SU-DHL-6 (cell line): ENCODE measurements around the gene COX6B1.

ENCODE experiments used
- H2AFZ ChIP-seq: fragments of 200-600 bp; sonication (generic); 2 replicates; pipeline ENCODE4 v1.6.1; 2014; ENCODE audit warnings: low read depth, mild to moderate bottlenecking, moderate library complexity, mixed read lengths, antibody characterized with exemption, low read length; ENCODE audit not compliant: severe bottlenecking
- H3F3A ChIP-seq: fragments of 200-600 bp; shearing (Covaris generic); 2 replicates; pipeline ENCODE4 v1.6.0; 2016; ENCODE audit warnings: antibody characterized with exemption, mild to moderate bottlenecking; ENCODE audit not compliant: insufficient read depth
- H3K27ac ChIP-seq: fragments of 200-600 bp; sonication (generic); 2 replicates; pipeline ENCODE4 v1.5.1; 2016; ENCODE audit warnings: low read depth, mild to moderate bottlenecking, low read length, moderate library complexity, mixed read lengths
- H3K27me3 ChIP-seq: fragments of 200-600 bp; sonication (generic), shearing (Covaris generic); 2 replicates; pipeline ENCODE4 v1.6.0; 2014; ENCODE audit warnings: mild to moderate bottlenecking, low read length
- H3K36me3 ChIP-seq: fragments of 200-600 bp; sonication (generic); 2 replicates; pipeline ENCODE4 v1.6.1; 2014; ENCODE audit warnings: mild to moderate bottlenecking, low read length, mixed read lengths
- H3K4me2 ChIP-seq: fragments of 300-600, 200-600 bp; shearing (Covaris generic), sonication (generic); 2 replicates; pipeline ENCODE4 v1.6.0; 2014; ENCODE audit warnings: low read length, low read depth, mild to moderate bottlenecking; ENCODE audit not compliant: poor library complexity, severe bottlenecking
- H3K4me3 ChIP-seq: fragments of 200-600 bp; sonication (generic); 2 replicates; pipeline ENCODE4 v1.5.1; 2014; ENCODE audit warnings: antibody characterized with exemption, low read length, mild to moderate bottlenecking, mixed read lengths; ENCODE audit not compliant: insufficient read depth, poor library complexity, severe bottlenecking
- H3K79me2 ChIP-seq: fragments of 200-600 bp; sonication (generic); 2 replicates; pipeline ENCODE4 v1.6.1; 2014; ENCODE audit warnings: mild to moderate bottlenecking, low read length, moderate library complexity; ENCODE audit not compliant: insufficient read depth
- H3K9ac ChIP-seq: fragments of 200-600 bp; sonication (generic); 2 replicates; pipeline ENCODE4 v1.7.0; 2014; ENCODE audit warnings: mild to moderate bottlenecking, low read length
- H3K9me2 ChIP-seq: fragments of 200-600 bp; sonication (generic); replicated peaks from 2 replicates; pipeline ENCODE4 v1.6.1; 2014; ENCODE audit warnings: low read length; ENCODE audit not compliant: insufficient read depth
- H3K9me3 ChIP-seq: fragments of 200-600 bp; sonication (generic); 2 replicates; pipeline ENCODE4 v1.6.1; 2014; ENCODE audit warnings: low read length, mixed read lengths; ENCODE audit not compliant: insufficient read depth
- H4K20me1 ChIP-seq: fragments of 200-600 bp; sonication (generic); 2 replicates; pipeline ENCODE4 v1.6.1; 2014; ENCODE audit warnings: low read depth, mild to moderate bottlenecking, antibody characterized with exemption, low read length, moderate library complexity, mixed read lengths
- CTCF ChIP-seq: fragments of 200-600 bp; sonication (generic); IDR thresholded peaks from one replicate; pipeline ENCODE4 v1.5.1; 2017; ENCODE audit warnings: antibody characterized with exemption, mild to moderate bottlenecking, low read length, moderate library complexity; ENCODE audit not compliant: insufficient read depth, poor library complexity, severe bottlenecking
- EZH2phosphoT487 ChIP-seq: fragments of 200-600 bp; sonication (generic), shearing (Covaris generic); conservative IDR thresholded peaks from 2 replicates; pipeline ENCODE4 v1.6.1; 2018; ENCODE audit warnings: mild to moderate bottlenecking, antibody characterized with exemption, low read length, moderate library complexity, mixed read lengths

Gene COX6B1

GRCh38 chr19:35629332-35629633 is 18.8 kb upstream of the COX6B1 start:
- Histone ChIP-seq H3K4me2 (peak overlapping the region; percentile 73), H3F3A (peaks cover 7% of the 10 kb centered on the region; the same call in 1 of the 2 replicates), H3K36me3 (no peaks in the 10 kb centered on the region), H3K9ac (peak overlapping the region; percentile 91), H4K20me1 (no peaks in the 10 kb centered on the region), H3K9me2 (no peaks in the 10 kb centered on the region), H3K27ac (no peak overlapping the region), H3K27me3 (no peaks in the 10 kb centered on the region), H2AFZ (peak overlapping the region; percentile 87), H3K4me3 (peak overlapping the region; percentile 88), H3K9me3 (no peaks in the 10 kb centered on the region), H3K79me2 (peaks cover 8% of the 10 kb centered on the region; the same call in 1 of the 2 replicates)
- no peak for TF ChIP-seq EZH2phosphoT487
- TF ChIP-seq CTCF = no peak

GRCh38 chr19:35633727-35634440 is 14.2 kb upstream of the COX6B1 start:
- no peak overlapping the region for H3K4me2 ChIP-seq
- no peaks in the 10 kb centered on the region for H3K9me3 ChIP-seq
- no peaks in the 10 kb centered on the region for H3F3A ChIP-seq
- no peak overlapping the region for H3K4me3 ChIP-seq
- no peaks in the 10 kb centered on the region for H3K27me3 ChIP-seq
- H2AFZ ChIP-seq = no peak overlapping the region
- H3K9me2 ChIP-seq = no peaks in the 10 kb centered on the region
- no peak overlapping the region for H3K27ac ChIP-seq
- H3K9ac ChIP-seq = no peak overlapping the region
- H3K36me3 ChIP-seq = no peaks in the 10 kb centered on the region
- H4K20me1 ChIP-seq = no peaks in the 10 kb centered on the region
- TF ChIP-seq EZH2phosphoT487 (no peak), CTCF (no peak)
- peaks cover 8% of the 10 kb centered on the region; the same call in 1 of the 2 replicates for H3K79me2 ChIP-seq

- Histone ChIP-seq H3K9me2 (no peaks in the 10 kb centered on the region), H3K4me2 (no peak overlapping the region), H3K27ac (no peak overlapping the region), H3K79me2 (no peaks in the 10 kb centered on the region), H3F3A (0 out of 2 replicates have a peak, but pooled peaks cover 3% of the 10 kb centered on the region), H3K36me3 (no peaks in the 10 kb centered on the region), H3K9me3 (no peaks in the 10 kb centered on the region), H3K4me3 (no peak overlapping the region), H4K20me1 (no peaks in the 10 kb centered on the region), H3K9ac (no peak overlapping the region), H3K27me3 (no peaks in the 10 kb centered on the region), H2AFZ (no peak overlapping the region)
- TF ChIP-seq EZH2phosphoT487 (no peak), CTCF (no peak)
These were observed 11.5 kb upstream of the COX6B1 start for GRCh38 chr19:35636651-35637050.
